Measurements from ENCODE around the gene GOLPH3L. TPM values are rescaled to one million over a fixed set of nuclear protein-coding genes. Genes with fewer than 3 reads are reported as not detected.
"Not testable (repeated sequence)": the region's sequence is repeated elsewhere in the genome, so short reads cannot be mapped to it uniquely, and the experiment has no call there.

The GOLPH3L gene
- total RNA-seq, 1 donor from 2014 or later = 17.1 TPM

GRCh38 chr1:150612014-150612345, 85.0 kb downstream of the GOLPH3L start:
- TF ChIP-seq, protein P1, sequence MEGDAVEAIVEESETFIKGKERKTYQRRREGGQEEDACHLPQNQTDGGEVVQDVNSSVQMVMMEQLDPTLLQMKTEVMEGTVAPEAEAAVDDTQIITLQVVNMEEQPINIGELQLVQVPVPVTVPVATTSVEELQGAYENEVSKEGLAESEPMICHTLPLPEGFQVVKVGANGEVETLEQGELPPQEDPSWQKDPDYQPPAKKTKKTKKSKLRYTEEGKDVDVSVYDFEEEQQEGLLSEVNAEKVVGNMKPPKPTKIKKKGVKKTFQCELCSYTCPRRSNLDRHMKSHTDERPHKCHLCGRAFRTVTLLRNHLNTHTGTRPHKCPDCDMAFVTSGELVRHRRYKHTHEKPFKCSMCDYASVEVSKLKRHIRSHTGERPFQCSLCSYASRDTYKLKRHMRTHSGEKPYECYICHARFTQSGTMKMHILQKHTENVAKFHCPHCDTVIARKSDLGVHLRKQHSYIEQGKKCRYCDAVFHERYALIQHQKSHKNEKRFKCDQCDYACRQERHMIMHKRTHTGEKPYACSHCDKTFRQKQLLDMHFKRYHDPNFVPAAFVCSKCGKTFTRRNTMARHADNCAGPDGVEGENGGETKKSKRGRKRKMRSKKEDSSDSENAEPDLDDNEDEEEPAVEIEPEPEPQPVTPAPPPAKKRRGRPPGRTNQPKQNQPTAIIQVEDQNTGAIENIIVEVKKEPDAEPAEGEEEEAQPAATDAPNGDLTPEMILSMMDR (IDR thresholded peaks at IDR 0.05) = no peak

DNA sequence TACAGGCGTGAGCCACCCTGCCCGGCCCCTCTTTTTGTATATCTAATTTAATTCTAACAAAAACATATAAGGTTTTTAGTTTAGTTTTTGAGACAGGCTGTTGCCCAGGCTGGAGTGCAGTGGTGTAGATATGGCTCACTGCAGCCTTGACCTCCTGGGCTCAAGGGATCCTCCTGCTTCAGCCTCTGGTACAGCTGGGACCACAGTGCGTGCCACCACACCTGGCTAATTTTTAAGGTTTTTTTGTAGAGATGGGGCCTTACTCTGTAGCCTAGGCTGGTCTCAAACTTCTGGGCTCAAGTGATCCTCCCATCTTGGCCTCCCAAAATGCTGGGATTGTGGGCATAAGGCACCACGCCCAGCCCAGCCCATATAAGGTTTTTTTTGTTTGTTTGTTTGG, 86.4 kb downstream of the GOLPH3L start:
- H3K4me3 Mint-ChIP-seq (ENCODE audit: unreplicated experiment) = no peak overlapping the region
- DNase-seq (ENCODE audit: low spot score) = no peak
- TF ChIP-seq, protein P1 (IDR thresholded peaks at IDR 0.05) = no peak
- H3K9me3 Mint-ChIP-seq (ENCODE audit: low read depth) = no peaks in the 10 kb centered on the region
- H3K27ac Mint-ChIP-seq (ENCODE audit: unreplicated experiment) = peak overlapping the region; percentile 89
- H3K27me3 Mint-ChIP-seq (ENCODE audit: low read depth) = no peaks in the 10 kb centered on the region
- H3K36me3 Mint-ChIP-seq (ENCODE audit: low read depth) = no peaks in the 10 kb centered on the region
- peaks cover 43% of the 10 kb centered on the region for H3K4me1 Mint-ChIP-seq (ENCODE audit: low read depth)

More at GRCh38 chr1:150612014-150612345, 85.0 kb downstream of the GOLPH3L start:
- Mint-ChIP-seq H3K4me1 (ENCODE audit: low read depth) (peaks cover 43% of the 10 kb centered on the region), H3K36me3 (ENCODE audit: low read depth) (peaks cover 6% of the 10 kb centered on the region), H3K9me3 (ENCODE audit: low read depth) (no peaks in the 10 kb centered on the region), H3K27me3 (ENCODE audit: low read depth) (no peaks in the 10 kb centered on the region), H3K27ac (ENCODE audit: unreplicated experiment) (peak overlapping the region; percentile 89), H3K4me3 (ENCODE audit: unreplicated experiment) (no peak overlapping the region)
- DNase-seq (ENCODE audit: low spot score) = no peak

GRCh38 chr1:150609732-150610131, 87.2 kb downstream of the GOLPH3L start:
- no peak overlapping the region for H3K4me3 Mint-ChIP-seq (ENCODE audit: unreplicated experiment)
- no peak for DNase-seq (ENCODE audit: low spot score)
- TF ChIP-seq, protein P1 (IDR thresholded peaks at IDR 0.05) = no peak
- peaks cover 42% of the 10 kb centered on the region for H3K4me1 Mint-ChIP-seq (ENCODE audit: low read depth)
- H3K27ac Mint-ChIP-seq (ENCODE audit: unreplicated experiment) = peak overlapping the region; percentile 68
- H3K9me3 Mint-ChIP-seq (ENCODE audit: low read depth) = no peaks in the 10 kb centered on the region
- no peaks in the 10 kb centered on the region for H3K27me3 Mint-ChIP-seq (ENCODE audit: low read depth)
- no peaks in the 10 kb centered on the region for H3K36me3 Mint-ChIP-seq (ENCODE audit: low read depth)

GRCh38 chr1:150606463-150607142, 90.4 kb downstream of the GOLPH3L start:
- Mint-ChIP-seq H3K27me3 (ENCODE audit: low read depth) (no peaks in the 10 kb centered on the region), H3K27ac (ENCODE audit: unreplicated experiment) (peak overlapping the region; percentile 27), H3K36me3 (ENCODE audit: low read depth) (no peaks in the 10 kb centered on the region), H3K9me3 (ENCODE audit: low read depth) (no peaks in the 10 kb centered on the region), H3K4me3 (ENCODE audit: unreplicated experiment) (no peak overlapping the region), H3K4me1 (ENCODE audit: low read depth) (peaks cover 28% of the 10 kb centered on the region)
- no peak for DNase-seq (ENCODE audit: low spot score)
- TF ChIP-seq, protein P1 (IDR thresholded peaks at IDR 0.05) = no peak

DNA sequence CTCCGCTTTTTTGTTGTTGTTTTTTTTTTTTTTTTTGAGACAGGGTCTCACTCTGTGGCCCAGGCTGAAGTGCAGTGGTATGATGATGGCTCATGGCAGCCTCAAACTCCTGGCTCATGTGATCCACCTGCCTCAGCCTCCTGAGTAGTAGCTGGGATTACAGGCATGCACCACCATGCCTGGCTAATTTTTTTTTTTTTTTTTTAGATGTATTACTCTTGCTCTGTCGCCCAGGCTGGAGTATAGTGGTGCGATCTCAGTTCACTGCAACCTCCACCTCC, 91.6 kb downstream of the GOLPH3L start:
- H3K27ac Mint-ChIP-seq (ENCODE audit: unreplicated experiment) = peak overlapping the region; percentile 96
- H3K4me1 Mint-ChIP-seq (ENCODE audit: low read depth) = peaks cover 21% of the 10 kb centered on the region
- not testable (repeated sequence) for H3K36me3 Mint-ChIP-seq (ENCODE audit: low read depth); H3K9me3 Mint-ChIP-seq (ENCODE audit: low read depth); H3K4me3 Mint-ChIP-seq (ENCODE audit: unreplicated experiment); H3K27me3 Mint-ChIP-seq (ENCODE audit: low read depth); DNase-seq (ENCODE audit: low spot score)

GRCh38 chr1:150604226-150604588, 92.7 kb downstream of the GOLPH3L start:
- Mint-ChIP-seq H3K4me1 (ENCODE audit: low read depth) (peaks cover 16% of the 10 kb centered on the region), H3K27ac (ENCODE audit: unreplicated experiment) (peak overlapping the region; percentile 96), H3K36me3 (ENCODE audit: low read depth) (no peaks in the 10 kb centered on the region), H3K27me3 (ENCODE audit: low read depth) (no peaks in the 10 kb centered on the region), H3K4me3 (ENCODE audit: unreplicated experiment) (no peak overlapping the region), H3K9me3 (ENCODE audit: low read depth) (no peaks in the 10 kb centered on the region)
- no peak for DNase-seq (ENCODE audit: low spot score)
- TF ChIP-seq, protein P1 (IDR thresholded peaks at IDR 0.05) = no peak
